ENCODE measurements around the gene TAF12.
"Not testable (repeated sequence)": the region's sequence is repeated elsewhere in the genome, so short reads cannot be mapped to it uniquely, and the experiment has no call there.

The TAF12 gene

DNA sequence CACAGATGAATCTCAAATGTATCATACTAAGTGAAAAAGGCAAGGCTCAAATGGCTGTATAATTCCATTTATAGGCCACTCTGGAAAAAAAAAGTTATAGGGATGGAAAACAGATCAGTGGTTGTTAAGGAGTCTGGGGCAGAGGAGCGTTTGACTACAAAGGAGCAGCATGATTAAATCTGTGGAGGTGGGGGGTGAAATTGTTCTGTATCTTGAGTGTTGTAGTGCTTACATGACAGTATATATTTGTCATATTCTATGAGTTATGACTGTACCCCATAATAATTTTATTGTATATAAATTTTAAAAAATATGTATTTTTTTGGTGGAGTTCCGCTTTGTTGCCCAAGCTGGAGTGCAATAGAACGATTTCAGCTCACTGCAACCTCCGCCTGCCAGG lies 10.3 kb downstream of the TAF12 start:
- H3K4me1 ChIP-seq (ENCODE audit: control insufficient read depth, insufficient read depth, low read length), result no peaks in the 10 kb centered on the region
- no peak overlapping the region for H3K27ac ChIP-seq (ENCODE audit: low read depth, low read length)
- no peak overlapping the region for H3K4me3 ChIP-seq (ENCODE audit: low read length)
- H3K9ac ChIP-seq (ENCODE audit: low read length), result no peak overlapping the region
- H3K36me3 ChIP-seq (ENCODE audit: control insufficient read depth, insufficient read depth, low read length), result no peaks in the 10 kb centered on the region
- H3K27me3 ChIP-seq (ENCODE audit: control insufficient read depth, insufficient read depth, low read length), result no peaks in the 10 kb centered on the region

DNA sequence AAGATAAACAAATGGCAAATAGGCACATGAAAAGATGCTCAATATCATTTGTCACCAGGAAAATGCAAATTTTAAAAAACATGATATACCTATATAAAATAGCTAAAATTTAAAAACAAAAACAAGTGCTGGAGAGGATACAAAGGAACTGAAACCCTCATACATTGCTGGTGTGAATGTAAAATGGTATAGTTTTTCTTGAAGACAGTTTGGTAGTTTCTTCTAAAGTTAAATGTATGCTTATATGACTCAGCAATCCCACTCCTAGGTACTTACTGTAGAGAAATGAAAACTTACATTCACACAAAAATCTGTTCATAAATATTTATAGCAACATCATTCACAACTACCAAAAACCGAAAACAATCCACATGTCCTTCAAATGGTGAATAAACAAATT lies 11.2 kb downstream of the TAF12 start:
- H3K4me1 ChIP-seq (ENCODE audit: control insufficient read depth, insufficient read depth, low read length), result no peaks in the 10 kb centered on the region
- no peak overlapping the region for H3K4me3 ChIP-seq (ENCODE audit: low read length)
- no peak overlapping the region for H3K27ac ChIP-seq (ENCODE audit: low read depth, low read length)
- no peaks in the 10 kb centered on the region for H3K27me3 ChIP-seq (ENCODE audit: control insufficient read depth, insufficient read depth, low read length)
- no peaks in the 10 kb centered on the region for H3K36me3 ChIP-seq (ENCODE audit: control insufficient read depth, insufficient read depth, low read length)
- H3K9ac ChIP-seq (ENCODE audit: low read length), result no peak overlapping the region

DNA sequence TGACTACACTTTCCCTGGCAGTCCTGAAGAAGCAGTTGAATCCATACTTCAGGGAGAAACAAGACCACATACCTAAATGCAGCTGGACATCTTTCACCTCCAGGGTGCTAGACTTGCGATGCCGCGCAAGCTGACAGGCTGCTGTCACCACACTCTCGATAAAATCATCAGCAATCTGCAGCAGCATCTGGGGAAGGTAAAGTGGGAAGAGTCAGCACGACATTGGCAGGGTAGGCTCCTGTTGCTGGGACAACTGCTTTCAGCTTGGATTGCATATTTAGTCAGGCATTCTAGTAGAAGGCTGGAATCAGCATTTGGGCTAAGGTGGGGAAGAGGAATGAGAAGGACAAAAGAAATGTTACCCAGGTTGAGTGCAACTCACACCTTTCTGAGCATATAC lies 29.7 kb downstream of the TAF12 start:
- Histone ChIP-seq H3K36me3 (ENCODE audit: control insufficient read depth, insufficient read depth, low read length) (peaks cover 21% of the 10 kb centered on the region), H3K27ac (ENCODE audit: low read depth, low read length) (no peak overlapping the region), H3K4me3 (ENCODE audit: low read length) (no peak overlapping the region), H3K4me1 (ENCODE audit: control insufficient read depth, insufficient read depth, low read length) (no peaks in the 10 kb centered on the region), H3K27me3 (ENCODE audit: control insufficient read depth, insufficient read depth, low read length) (no peaks in the 10 kb centered on the region), H3K9ac (ENCODE audit: low read length) (no peak overlapping the region)

DNA sequence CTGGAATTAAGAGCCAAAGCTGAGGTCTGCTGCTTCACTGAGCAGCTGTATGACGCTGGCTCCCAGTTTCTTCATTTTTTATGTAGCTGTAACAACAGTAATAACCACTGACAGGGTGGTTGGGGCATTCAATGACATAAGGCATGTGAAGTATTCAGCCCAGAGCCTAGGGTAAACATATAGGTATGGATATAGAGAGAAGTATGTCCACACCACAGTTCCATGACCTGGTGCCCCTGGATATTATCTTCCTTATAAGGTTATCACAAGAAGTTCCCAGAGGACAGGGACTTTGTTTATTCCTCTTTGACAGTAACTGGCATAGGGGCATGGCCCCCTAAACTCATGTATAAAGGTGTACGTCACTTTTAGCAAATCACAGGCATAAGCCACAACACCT lies 36.1 kb downstream of the TAF12 start:
- Histone ChIP-seq H3K9ac (ENCODE audit: low read length) (no peak overlapping the region), H3K36me3 (ENCODE audit: control insufficient read depth, insufficient read depth, low read length) (peaks cover 23% of the 10 kb centered on the region), H3K4me3 (ENCODE audit: low read length) (no peak overlapping the region)

DNA sequence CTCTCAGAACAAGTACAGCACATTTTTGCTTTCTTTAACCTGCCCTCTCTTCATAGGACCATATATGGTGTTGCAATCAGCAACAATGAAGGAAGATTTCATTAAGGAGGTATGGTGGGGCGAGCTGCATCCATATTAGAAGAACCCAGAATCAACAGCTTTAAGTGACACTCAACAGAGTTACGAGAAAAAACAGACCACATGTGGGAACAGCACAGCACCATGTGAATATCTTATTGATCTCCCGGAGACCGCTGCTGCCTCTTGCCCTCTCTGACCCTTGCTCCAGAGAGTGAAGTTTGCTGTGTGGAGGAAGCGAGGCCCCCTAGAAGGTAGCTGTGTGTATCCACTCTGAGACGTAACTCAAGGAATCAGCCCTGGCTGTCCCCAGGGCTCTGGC lies 37.9 kb downstream of the TAF12 start:
- no peak overlapping the region for H3K9ac ChIP-seq (ENCODE audit: low read length)

More for the DNA sequence above, 36.1 kb downstream of the TAF12 start:
- H3K27me3 ChIP-seq (ENCODE audit: control insufficient read depth, insufficient read depth, low read length), result no peaks in the 10 kb centered on the region
- no peak overlapping the region for H3K27ac ChIP-seq (ENCODE audit: low read depth, low read length)
- H3K4me1 ChIP-seq (ENCODE audit: control insufficient read depth, insufficient read depth, low read length), result no peaks in the 10 kb centered on the region

DNA sequence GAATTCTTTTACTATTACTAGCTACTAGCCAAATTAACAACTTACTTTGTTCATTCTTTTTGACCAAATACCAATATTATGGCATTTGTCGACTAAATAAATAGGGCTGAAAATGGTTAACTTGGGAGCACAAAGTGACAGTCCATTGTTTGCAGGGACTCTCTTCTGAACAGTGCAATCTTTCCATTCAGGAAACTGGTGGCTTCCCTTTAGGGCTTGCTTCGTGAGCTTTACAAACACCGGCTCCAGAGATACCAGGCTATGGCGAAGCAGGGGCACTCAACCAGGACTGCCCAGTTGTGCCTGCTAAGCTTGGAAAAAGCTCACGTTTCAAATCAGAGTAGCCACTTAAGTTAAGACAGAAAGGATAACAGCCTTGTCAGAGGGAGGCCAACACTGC lies 38.5 kb downstream of the TAF12 start:
- Histone ChIP-seq H3K4me1 (ENCODE audit: control insufficient read depth, insufficient read depth, low read length) (no peaks in the 10 kb centered on the region), H3K9ac (ENCODE audit: low read length) (no peak overlapping the region), H3K27me3 (ENCODE audit: control insufficient read depth, insufficient read depth, low read length) (no peaks in the 10 kb centered on the region), H3K27ac (ENCODE audit: low read depth, low read length) (no peak overlapping the region), H3K4me3 (ENCODE audit: low read length) (no peak overlapping the region), H3K36me3 (ENCODE audit: control insufficient read depth, insufficient read depth, low read length) (peaks cover 16% of the 10 kb centered on the region)

More for the DNA sequence above, 37.9 kb downstream of the TAF12 start:
- peaks cover 16% of the 10 kb centered on the region for H3K36me3 ChIP-seq (ENCODE audit: control insufficient read depth, insufficient read depth, low read length)
- H3K4me1 ChIP-seq (ENCODE audit: control insufficient read depth, insufficient read depth, low read length), result no peaks in the 10 kb centered on the region
- no peak overlapping the region for H3K27ac ChIP-seq (ENCODE audit: low read depth, low read length)
- H3K27me3 ChIP-seq (ENCODE audit: control insufficient read depth, insufficient read depth, low read length), result no peaks in the 10 kb centered on the region
- H3K4me3 ChIP-seq (ENCODE audit: low read length), result no peak overlapping the region

DNA sequence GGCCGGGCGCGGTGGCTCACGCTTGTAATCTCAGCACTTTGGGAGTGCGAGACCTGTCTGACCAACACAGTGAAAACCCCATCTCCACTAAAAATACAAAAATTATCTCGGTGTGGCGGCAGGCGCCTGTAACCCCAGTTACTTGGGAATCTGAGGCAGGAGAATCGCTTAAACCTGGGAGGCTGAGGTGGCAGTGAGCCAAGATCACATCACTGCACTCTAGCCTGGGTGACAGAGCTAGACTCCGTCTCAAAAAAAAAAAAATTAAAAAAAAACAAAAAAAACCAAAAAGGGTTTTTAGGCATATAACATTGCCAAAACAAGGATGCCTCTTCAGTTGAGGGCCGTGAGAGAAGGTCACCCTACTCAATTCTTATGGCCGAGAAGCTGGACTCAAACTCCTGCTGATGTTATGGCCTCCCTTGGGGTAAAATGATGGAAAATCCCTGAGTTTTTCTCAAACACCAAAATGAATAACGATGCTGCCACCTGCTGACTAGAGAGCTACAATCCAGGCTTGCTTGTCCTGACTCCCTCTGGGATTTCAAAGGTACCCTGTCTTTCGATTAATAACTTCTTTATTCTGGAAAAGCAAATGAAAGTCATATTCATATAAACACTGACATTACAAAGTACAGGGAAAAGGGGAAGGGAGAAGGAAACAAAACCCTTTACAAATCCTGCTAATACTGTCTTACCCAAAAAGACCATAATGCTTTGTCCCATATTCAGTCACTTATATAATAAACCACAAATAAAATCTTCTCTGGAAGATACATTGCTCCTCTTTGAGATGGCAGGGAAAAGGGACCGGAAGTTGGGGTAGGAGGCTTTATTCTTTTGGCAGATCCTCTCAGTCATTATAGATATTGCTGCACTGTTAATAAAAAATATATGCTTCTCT lies 40.1 kb downstream of the TAF12 start:
- H3K4me1 ChIP-seq (ENCODE audit: control insufficient read depth, insufficient read depth, low read length), result no peaks in the 10 kb centered on the region
- H3K27me3 ChIP-seq (ENCODE audit: control insufficient read depth, insufficient read depth, low read length), result no peaks in the 10 kb centered on the region
- H3K27ac ChIP-seq (ENCODE audit: low read depth, low read length), result no peak overlapping the region
- no peak overlapping the region for H3K9ac ChIP-seq (ENCODE audit: low read length)
- no peak overlapping the region for H3K4me3 ChIP-seq (ENCODE audit: low read length)
- H3K36me3 ChIP-seq (ENCODE audit: control insufficient read depth, insufficient read depth, low read length), result peaks cover 16% of the 10 kb centered on the region

DNA sequence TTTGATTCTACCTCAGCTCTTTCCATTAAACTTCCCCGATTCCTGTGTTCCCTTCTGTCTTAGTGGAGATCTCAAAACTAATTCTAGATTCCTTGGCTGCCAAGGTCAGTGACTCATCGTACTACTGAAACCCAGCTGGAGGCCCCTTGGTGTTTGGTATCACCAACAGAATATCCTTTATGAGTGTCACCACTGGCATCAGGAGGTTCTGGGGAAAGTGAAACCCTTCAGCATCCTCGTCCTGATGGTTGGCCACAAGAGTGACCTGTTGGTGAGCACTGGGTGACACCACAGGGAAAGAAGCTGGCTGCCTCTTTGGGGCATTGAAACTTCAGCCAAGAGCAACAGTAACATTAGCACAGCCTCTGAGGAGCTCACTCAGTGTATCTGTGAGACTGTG lies 41.2 kb downstream of the TAF12 start:
- H3K27ac ChIP-seq (ENCODE audit: low read depth, low read length), result no peak overlapping the region
- peaks cover 16% of the 10 kb centered on the region for H3K36me3 ChIP-seq (ENCODE audit: control insufficient read depth, insufficient read depth, low read length)
- no peak overlapping the region for H3K4me3 ChIP-seq (ENCODE audit: low read length)
- no peak overlapping the region for H3K9ac ChIP-seq (ENCODE audit: low read length)
- H3K27me3 ChIP-seq (ENCODE audit: control insufficient read depth, insufficient read depth, low read length), result no peaks in the 10 kb centered on the region
- no peaks in the 10 kb centered on the region for H3K4me1 ChIP-seq (ENCODE audit: control insufficient read depth, insufficient read depth, low read length)

DNA sequence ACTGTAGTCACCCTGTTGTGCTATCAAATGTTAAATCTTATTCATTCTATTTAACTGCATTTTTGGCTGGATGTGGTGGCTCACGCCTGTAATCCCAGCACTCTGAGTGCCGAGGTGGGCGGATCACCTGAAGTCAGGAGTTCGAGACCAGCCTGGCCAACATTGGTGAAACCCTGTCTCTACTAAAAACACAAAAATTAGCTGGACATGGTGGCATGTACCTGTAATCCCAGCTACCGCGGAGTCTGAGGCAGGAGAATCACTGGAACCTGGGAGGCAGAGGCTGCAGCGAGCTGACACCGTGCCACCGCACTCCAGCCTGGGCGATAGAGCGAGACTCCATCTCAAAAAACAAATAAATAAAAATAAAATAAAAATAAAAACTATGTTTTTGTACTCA lies 46.6 kb downstream of the TAF12 start:
- H3K36me3 ChIP-seq (ENCODE audit: control insufficient read depth, insufficient read depth, low read length); H3K27me3 ChIP-seq (ENCODE audit: control insufficient read depth, insufficient read depth, low read length); H3K4me1 ChIP-seq (ENCODE audit: control insufficient read depth, insufficient read depth, low read length); H3K4me3 ChIP-seq (ENCODE audit: low read length); H3K9ac ChIP-seq (ENCODE audit: low read length); H3K27ac ChIP-seq (ENCODE audit: low read depth, low read length): not testable (repeated sequence)

DNA sequence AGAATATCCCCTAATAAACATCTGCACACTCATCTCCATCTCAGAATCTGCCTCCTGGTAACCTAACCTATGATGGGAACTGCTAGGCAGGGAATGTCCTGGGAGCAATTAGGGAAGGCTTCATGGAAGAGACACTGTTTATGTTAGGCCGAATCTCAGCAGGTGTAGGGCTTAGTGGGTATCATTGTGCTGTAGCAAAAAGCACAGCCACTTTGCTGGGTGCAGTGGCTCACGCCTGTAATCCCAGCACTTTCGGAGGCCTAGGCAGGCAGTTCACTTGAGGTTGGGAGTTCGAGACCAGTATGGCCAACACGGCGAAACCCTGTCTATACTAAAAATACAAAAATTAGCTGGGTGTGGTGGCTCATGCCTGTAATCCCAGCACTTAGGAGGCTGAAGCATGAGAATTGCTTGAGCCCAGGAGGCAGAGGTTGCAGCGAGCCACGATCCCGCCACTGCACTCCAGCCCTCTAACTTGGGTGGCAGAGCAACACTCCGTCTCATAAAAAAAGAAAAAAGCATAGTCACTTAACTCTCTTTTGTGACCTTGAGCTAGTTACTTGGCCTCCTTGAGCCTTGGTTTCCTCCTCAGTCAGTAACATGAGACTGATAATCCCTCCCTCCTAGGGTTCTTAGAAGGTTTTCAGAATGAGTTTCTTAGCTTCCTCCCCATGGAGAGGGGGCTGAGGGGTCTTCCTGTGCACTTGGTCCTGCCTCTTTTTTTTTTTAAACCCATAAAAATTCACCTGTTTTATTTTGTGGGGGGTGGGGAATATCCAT lies 47.3 kb downstream of the TAF12 start:
- Histone ChIP-seq H3K4me1 (ENCODE audit: control insufficient read depth, insufficient read depth, low read length) (no peaks in the 10 kb centered on the region), H3K27ac (ENCODE audit: low read depth, low read length) (no peak overlapping the region), H3K4me3 (ENCODE audit: low read length) (no peak overlapping the region), H3K36me3 (ENCODE audit: control insufficient read depth, insufficient read depth, low read length) (no peaks in the 10 kb centered on the region), H3K27me3 (ENCODE audit: control insufficient read depth, insufficient read depth, low read length) (no peaks in the 10 kb centered on the region), H3K9ac (ENCODE audit: low read length) (no peak overlapping the region)

DNA sequence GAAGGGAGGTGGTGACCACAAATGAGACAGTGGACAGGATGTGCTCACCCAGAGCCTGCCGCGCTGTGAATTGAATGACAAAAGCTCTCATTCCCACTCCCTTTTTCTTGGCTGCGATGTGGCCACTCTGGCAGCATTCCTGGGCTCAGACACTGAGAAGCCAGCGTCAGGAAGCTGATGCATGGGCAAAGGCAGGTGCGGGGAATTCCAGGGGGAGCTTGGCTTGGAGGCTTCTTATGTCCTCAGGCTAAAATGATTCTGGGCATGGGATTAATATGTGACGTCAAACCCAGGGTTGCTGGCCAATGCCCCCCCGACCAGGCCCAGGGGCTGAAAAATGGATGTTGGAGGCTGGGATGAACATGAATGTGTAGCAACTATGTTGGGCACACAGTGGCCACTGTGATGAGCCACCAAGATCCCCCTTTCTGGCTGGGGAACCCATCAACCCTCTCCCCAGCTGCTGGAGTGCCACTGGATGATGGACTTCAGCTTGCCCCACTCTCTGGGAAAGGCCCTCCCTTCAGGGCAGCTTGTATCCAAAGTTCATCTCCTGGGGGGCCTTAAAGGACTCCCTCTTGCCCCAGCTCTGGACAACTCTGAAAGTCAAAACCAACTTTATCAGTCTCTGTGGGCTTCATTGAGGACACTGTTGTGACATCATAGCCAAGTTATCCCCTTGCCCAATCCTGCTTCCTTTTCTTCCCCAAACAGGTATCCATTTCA lies 48.0 kb downstream of the TAF12 start:
- H3K27me3 ChIP-seq (ENCODE audit: control insufficient read depth, insufficient read depth, low read length); H3K9ac ChIP-seq (ENCODE audit: low read length); H3K4me3 ChIP-seq (ENCODE audit: low read length); H3K4me1 ChIP-seq (ENCODE audit: control insufficient read depth, insufficient read depth, low read length); H3K36me3 ChIP-seq (ENCODE audit: control insufficient read depth, insufficient read depth, low read length); H3K27ac ChIP-seq (ENCODE audit: low read depth, low read length): not testable (repeated sequence)

DNA sequence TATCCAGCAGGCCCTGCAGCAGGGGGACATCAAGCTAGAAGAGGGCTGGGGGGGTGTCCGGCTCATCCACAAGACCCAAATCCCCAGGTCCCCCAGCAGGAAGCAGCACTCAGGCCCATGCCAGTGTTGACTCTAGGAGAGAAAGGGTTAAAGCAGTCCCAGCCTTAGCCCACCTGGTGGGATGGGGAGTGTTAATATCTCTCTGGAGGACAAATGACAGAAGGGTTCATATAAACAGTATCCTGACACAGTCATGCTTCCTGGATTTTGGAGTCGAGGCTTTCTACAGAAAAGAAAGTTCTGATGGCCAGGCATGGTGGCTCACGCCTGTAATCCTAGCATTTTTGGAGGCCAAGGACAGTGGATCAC lies 48.9 kb downstream of the TAF12 start:
- H3K27me3 ChIP-seq (ENCODE audit: control insufficient read depth, insufficient read depth, low read length); H3K9ac ChIP-seq (ENCODE audit: low read length); H3K27ac ChIP-seq (ENCODE audit: low read depth, low read length); H3K4me1 ChIP-seq (ENCODE audit: control insufficient read depth, insufficient read depth, low read length); H3K4me3 ChIP-seq (ENCODE audit: low read length); H3K36me3 ChIP-seq (ENCODE audit: control insufficient read depth, insufficient read depth, low read length): not testable (repeated sequence)

All from rectal smooth muscle tissue (tissue), 1 donor.